GM21825 (cell line): ENCODE results near the gene MPPED2.

Source experiments
- ATAC-seq: cut with Tn5 transposase; IDR thresholded peaks from one replicate; pipeline ENCODE4 v1.9.1; 2021; ENCODE audit warnings: mild to moderate bottlenecking, moderate library complexity; ENCODE audit not compliant: unreplicated experiment

The MPPED2 gene

GRCh38 chr11:30365793-30366517, 220.2 kb downstream of the MPPED2 start:
- ATAC-seq, result no peak

- ATAC-seq, result no peak
Measured at GRCh38 chr11:30364837-30365482, 221.2 kb downstream of the MPPED2 start.

GRCh38 chr11:30364139-30364836, 221.9 kb downstream of the MPPED2 start:
- ATAC-seq, result no peak

- no peak for ATAC-seq
Measured at GRCh38 chr11:30360741-30361140, 225.4 kb downstream of the MPPED2 start.
